ENCODE results near the gene CNTLN. TPM values are rescaled to one million over a fixed set of nuclear protein-coding genes. Genes with fewer than 3 reads are reported as not detected.

Gene CNTLN
- total and polyA plus RNA-seq, 8 donors = 0.58 to 28.5 (median 3.3) TPM

DNA sequence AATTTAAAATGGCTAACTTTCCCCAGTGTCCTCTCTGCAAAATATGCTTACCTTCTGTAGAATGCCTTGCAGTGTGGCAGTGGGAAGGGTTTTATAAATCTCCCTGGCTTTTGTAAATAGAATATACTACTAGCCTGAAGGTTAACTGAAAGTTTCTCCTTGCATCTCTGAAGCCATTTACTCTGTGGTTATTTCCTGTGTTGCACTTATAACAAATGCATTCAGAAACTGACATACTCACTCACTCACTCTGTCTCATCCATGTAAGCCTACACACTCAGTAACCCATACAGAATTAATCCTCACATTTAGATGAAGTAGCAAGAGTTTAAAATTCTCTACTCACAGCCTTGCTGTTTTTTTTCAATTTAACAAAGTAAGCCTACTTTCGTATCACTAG lies 356.9 kb downstream of the CNTLN start:
- WGBS, 5 donors = 45 to 81% (median 60%) methylated on average over 1 of the region's 1 CpG
- Histone ChIP-seq H3K27me3 (no peaks in the 10 kb centered on the region), H3K4me1 (no peaks in the 10 kb centered on the region), H3K9me3 (no peaks in the 10 kb centered on the region), H3K4me3 (no peak overlapping the region), H3K27ac (no peak overlapping the region), H3K36me3 (peaks cover 0 to 12% (median 5%) of the 10 kb centered on the region in 4 donors)
- TF ChIP-seq POLR2A (IDR thresholded peaks at IDR 0.05) (no peak), POLR2AphosphoS5 (IDR thresholded peaks at IDR 0.05) (no peak), EP300 (IDR thresholded peaks at IDR 0.05) (no peak)
- TF ChIP-seq, protein P1, sequence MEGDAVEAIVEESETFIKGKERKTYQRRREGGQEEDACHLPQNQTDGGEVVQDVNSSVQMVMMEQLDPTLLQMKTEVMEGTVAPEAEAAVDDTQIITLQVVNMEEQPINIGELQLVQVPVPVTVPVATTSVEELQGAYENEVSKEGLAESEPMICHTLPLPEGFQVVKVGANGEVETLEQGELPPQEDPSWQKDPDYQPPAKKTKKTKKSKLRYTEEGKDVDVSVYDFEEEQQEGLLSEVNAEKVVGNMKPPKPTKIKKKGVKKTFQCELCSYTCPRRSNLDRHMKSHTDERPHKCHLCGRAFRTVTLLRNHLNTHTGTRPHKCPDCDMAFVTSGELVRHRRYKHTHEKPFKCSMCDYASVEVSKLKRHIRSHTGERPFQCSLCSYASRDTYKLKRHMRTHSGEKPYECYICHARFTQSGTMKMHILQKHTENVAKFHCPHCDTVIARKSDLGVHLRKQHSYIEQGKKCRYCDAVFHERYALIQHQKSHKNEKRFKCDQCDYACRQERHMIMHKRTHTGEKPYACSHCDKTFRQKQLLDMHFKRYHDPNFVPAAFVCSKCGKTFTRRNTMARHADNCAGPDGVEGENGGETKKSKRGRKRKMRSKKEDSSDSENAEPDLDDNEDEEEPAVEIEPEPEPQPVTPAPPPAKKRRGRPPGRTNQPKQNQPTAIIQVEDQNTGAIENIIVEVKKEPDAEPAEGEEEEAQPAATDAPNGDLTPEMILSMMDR (IDR thresholded peaks at IDR 0.05) = no peak
- no peak for DNase-seq
- intact Hi-C loops (cut with DNase I; ENCODE audit: low total_unique reads) = no loop called here

DNA sequence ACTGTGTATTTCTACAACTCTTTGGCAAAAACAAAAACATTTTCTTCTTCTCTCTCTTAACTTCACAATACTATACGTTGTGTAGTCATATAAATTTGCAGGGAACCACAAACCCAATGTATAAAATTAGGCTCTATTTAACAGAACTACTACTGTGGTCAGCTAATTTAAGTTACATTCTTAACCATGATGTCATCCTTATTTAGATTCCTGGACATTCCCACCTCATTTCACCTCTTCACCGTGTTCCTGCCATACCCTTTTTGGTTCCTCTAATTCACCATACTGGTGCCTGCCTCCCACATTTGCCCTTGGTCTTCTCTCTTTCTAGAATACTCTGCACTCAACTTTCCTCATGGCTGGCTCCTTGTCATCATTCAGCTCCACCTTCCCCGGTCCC lies 368.4 kb downstream of the CNTLN start:
- Histone ChIP-seq H3K36me3 (no peaks in the 10 kb centered on the region), H3K9me3 (peaks cover 0 to 3% (median 0%) of the 10 kb centered on the region in 4 donors), H3K4me1 (no peaks in the 10 kb centered on the region), H3K27ac (no peak overlapping the region), H3K27me3 (no peaks in the 10 kb centered on the region), H3K4me3 (no peak overlapping the region)
- WGBS, 5 donors = 91 to 100% (median 95%) methylated on average over 3 of the region's 3 CpGs
- intact Hi-C loops (cut with DNase I; ENCODE audit: low total_unique reads) = no loop called here
- DNase-seq = no peak
- TF ChIP-seq POLR2AphosphoS5 (IDR thresholded peaks at IDR 0.05) (no peak), EP300 (IDR thresholded peaks at IDR 0.05) (no peak), POLR2A (IDR thresholded peaks at IDR 0.05) (no peak)
- TF ChIP-seq, protein P1 (IDR thresholded peaks at IDR 0.05) = no peak

DNA sequence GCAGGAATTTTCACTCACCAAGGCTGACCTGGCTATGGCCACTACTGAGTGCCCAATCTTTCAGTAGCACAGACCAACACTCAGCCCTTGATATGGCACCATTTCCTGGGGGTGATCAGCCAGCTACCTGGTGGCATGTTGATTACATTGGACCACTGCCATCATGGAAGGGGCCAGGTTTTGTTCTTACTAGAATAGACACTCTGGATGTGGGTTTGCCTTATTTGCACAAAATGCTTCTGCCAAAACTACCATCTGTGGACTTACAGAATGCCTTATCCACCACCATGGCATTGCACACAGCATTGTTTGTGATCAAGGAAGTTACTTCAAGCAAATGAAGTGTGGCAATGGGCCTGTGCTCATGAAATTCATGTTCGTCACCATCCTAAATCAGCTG lies 374.3 kb downstream of the CNTLN start:
- no peaks in the 10 kb centered on the region for H3K27me3 ChIP-seq
- DNase-seq = no peak
- TF ChIP-seq POLR2A (IDR thresholded peaks at IDR 0.05) (no peak), EP300 (IDR thresholded peaks at IDR 0.05) (no peak), POLR2AphosphoS5 (IDR thresholded peaks at IDR 0.05) (no peak)
- TF ChIP-seq, protein P1 (IDR thresholded peaks at IDR 0.05) = no peak
- 29 to 72% (median 40%) methylated on average over 1 of the region's 1 CpG for WGBS, 5 donors
- H3K4me3 ChIP-seq = no peak overlapping the region
- no peaks in the 10 kb centered on the region for H3K4me1 ChIP-seq
- H3K27ac ChIP-seq = no peak overlapping the region
- intact Hi-C loops (cut with DNase I; ENCODE audit: low total_unique reads) = no loop called here
- peaks cover 0 to 3% (median 0%) of the 10 kb centered on the region in 4 donors for H3K9me3 ChIP-seq
- no peaks in the 10 kb centered on the region for H3K36me3 ChIP-seq

DNA sequence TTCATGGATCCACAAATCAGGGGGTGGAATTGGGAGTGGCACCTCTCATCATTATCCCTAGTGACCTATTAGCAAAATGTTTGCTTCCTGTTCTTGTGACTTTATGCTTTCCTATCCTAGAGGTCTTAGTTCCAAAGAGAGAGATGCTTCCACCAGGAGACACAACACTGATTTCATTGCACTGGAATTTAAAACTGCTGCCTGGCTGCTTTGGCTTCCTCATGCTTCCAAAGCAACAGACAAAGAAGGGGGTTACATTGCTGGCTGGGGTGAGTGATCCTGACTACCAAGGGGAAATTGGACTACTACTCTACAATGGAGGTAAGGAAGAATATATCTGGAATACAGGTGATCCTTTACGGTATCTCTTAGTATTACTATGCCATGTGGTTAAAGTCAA lies 374.9 kb downstream of the CNTLN start:
- no peak for DNase-seq
- 93 to 100% (median 97%) methylated on average over 1 of the region's 1 CpG for WGBS, 5 donors
- no peaks in the 10 kb centered on the region for H3K4me1 ChIP-seq
- no peaks in the 10 kb centered on the region for H3K27me3 ChIP-seq
- H3K36me3 ChIP-seq = no peaks in the 10 kb centered on the region
- no peak overlapping the region for H3K27ac ChIP-seq
- H3K4me3 ChIP-seq = no peak overlapping the region
- H3K9me3 ChIP-seq = peaks cover 0 to under 1% (median 0%) of the 10 kb centered on the region in 4 donors
- intact Hi-C loops (cut with DNase I; ENCODE audit: low total_unique reads) = no loop called here
- TF ChIP-seq, protein P1 (IDR thresholded peaks at IDR 0.05) = no peak
- no peak for TF ChIP-seq EP300 (IDR thresholded peaks at IDR 0.05)
- no peak for TF ChIP-seq POLR2A (IDR thresholded peaks at IDR 0.05)
- no peak for TF ChIP-seq POLR2AphosphoS5 (IDR thresholded peaks at IDR 0.05)
